Endothelial cell of umbilical vein (primary cell): ENCODE measurements around the gene KIR2DL1. TPM values are rescaled to one million over a fixed set of nuclear protein-coding genes. Genes with fewer than 3 reads are reported as not detected.
"Not testable (repeated sequence)": the region's sequence is repeated elsewhere in the genome, so short reads cannot be mapped to it uniquely, and the experiment has no call there.

ENCODE experiments used
- BruUV-seq: library from RNA; stranded (reverse); fragments of 400-500 nt; replicated peaks from 2 replicates; lab custom pipeline; 2021; lab: Mats Ljungman, UMichigan
- CTCF ChIA-PET: fragments of 300-600, 350-600 bp; sonication (Branson Sonifier 250); formaldehyde crosslinking; loops from one replicate; lab custom pipeline; 2021; ENCODE audit warnings: antibody characterized with exemption, inconsistent platforms; lab: Charles Lee
- POLR2A ChIA-PET: fragments of 300-600, 350-600 bp; sonication (Branson Sonifier 250); formaldehyde crosslinking; loops from one replicate; lab custom pipeline; 2021; ENCODE audit warnings: antibody characterized with exemption, inconsistent platforms; lab: Charles Lee
- DNase-seq: peaks from one replicate; pipeline ENCODE4 v3.0.0-alpha.2; 2011; ENCODE audit warnings: low read depth, low spot score
- FAIRE-seq: peaks from 2 replicates; lab custom pipeline; 2011; peaks lifted over from hg19 to GRCh38; lab: Jason Lieb, UNC
- H2AFZ ChIP-seq: 2 replicates; pipeline ENCODE4 v1.6.0; 2012; ENCODE audit warnings: low read depth, low read length, control low read depth, inconsistent platforms
- H3K27ac ChIP-seq: 2 replicates; pipeline ENCODE4 v1.5.1; 2011; ENCODE audit warnings: low read depth, mild to moderate bottlenecking, control low read depth, low read length, moderate library complexity; ENCODE audit not compliant: insufficient read depth
- H3K27me3 ChIP-seq, 2 experiments: 2 replicates each; pipeline versions ENCODE4 v1.6.0 to v1.6.1; 2011; ENCODE audit warnings: low read length in 2 of 2, mixed read lengths in 1 of 2; ENCODE audit not compliant: control insufficient read depth in 2 of 2, insufficient read depth in 2 of 2
- H3K36me3 ChIP-seq, 2 experiments: 2 replicates in 1 of 2; 3 replicates in 1 of 2; pipeline ENCODE4 v1.5.1; 2011; ENCODE audit warnings: low read length in 2 of 2, mild to moderate bottlenecking in 1 of 2, moderate library complexity in 1 of 2; ENCODE audit not compliant: control insufficient read depth in 2 of 2, insufficient read depth in 2 of 2; ENCODE audit errors: extremely low read depth in 1 of 2
- H3K4me1 ChIP-seq: 3 replicates; pipeline ENCODE4 v1.5.1; 2011; ENCODE audit warnings: mild to moderate bottlenecking, low read length; ENCODE audit not compliant: control insufficient read depth, insufficient read depth; ENCODE audit errors: extremely low read depth
- H3K4me2 ChIP-seq: 2 replicates; pipeline ENCODE4 v1.6.1; 2011; ENCODE audit warnings: low read length, control low read depth, mixed read lengths; ENCODE audit not compliant: insufficient read depth
- H3K4me3 ChIP-seq, 3 experiments: fragments of 200-600 bp in 1 of 3; sonication (generic), shearing (Covaris generic) in 1 of 3; replicated peaks in 1 of 3; 2 replicates each; pipeline ENCODE4 v1.5.1; 2011 to 2016; ENCODE audit warnings: control low read depth in 3 of 3, low read length in 3 of 3, mild to moderate bottlenecking in 2 of 3, inconsistent platforms in 1 of 3, low read depth in 1 of 3, moderate library complexity in 1 of 3; ENCODE audit not compliant: insufficient read depth in 1 of 3
- H3K79me2 ChIP-seq: 2 replicates; pipeline ENCODE4 v1.6.0; 2012; ENCODE audit warnings: low read length, inconsistent platforms; ENCODE audit not compliant: control insufficient read depth, insufficient read depth
- H3K9ac ChIP-seq: replicated peaks from 2 replicates; pipeline ENCODE3; 2011; ENCODE audit warnings: low read length, control low read depth; ENCODE audit not compliant: insufficient read depth; ENCODE audit errors: extremely low read depth
- H3K9me1 ChIP-seq: replicated peaks from 3 replicates; pipeline ENCODE4 v1.6.0; 2011; ENCODE audit warnings: mild to moderate bottlenecking, low read length; ENCODE audit not compliant: control insufficient read depth, insufficient read depth; ENCODE audit errors: extremely low read depth
- H3K9me3 ChIP-seq: replicated peaks from 2 replicates; pipeline ENCODE4 v1.5.1; 2012; ENCODE audit warnings: low read length, inconsistent platforms; ENCODE audit not compliant: control insufficient read depth, insufficient read depth
- H4K20me1 ChIP-seq: replicated peaks from 2 replicates; pipeline ENCODE3; 2011; ENCODE audit warnings: mild to moderate bottlenecking, low read length; ENCODE audit not compliant: control insufficient read depth, insufficient read depth; ENCODE audit errors: extremely low read depth
- dilution Hi-C: fragments of 300-500 bp; cut with MboI; formaldehyde crosslinking; loops from one replicate; pipeline ENCODE4 v1.15.0; 2019; ENCODE audit warnings: low sequenced_read_pairs; ENCODE audit not compliant: extremely low pct_ligation_motif_present
- intact Hi-C: fragments of 100-400 bp; cut with micrococcal nuclease; formaldehyde crosslinking; loops from one replicate; pipeline ENCODE4 v1.10.0; 2022
- polyA plus RNA-seq, 4 experiments: library from polyadenylated mRNA; depleted of rRNA in 3 of 4; stranded (reverse) in 3 of 4; unstranded in 1 of 4; fragments of >200 nt; gene quantifications; 2 replicates each; pipeline versions ENCODE4 v1.2.1 to v1.2.3, GENCODE V29; 2011 to 2012; ENCODE audit warnings: missing spikeins in 1 of 4
- total RNA-seq: library from RNA; stranded (reverse); gene quantifications from 2 replicates; pipeline ENCODE4 v1.2.3, GENCODE V29; 2021

Gene KIR2DL1
- total and polyA plus RNA-seq, 2 donors (not counting 3 experiments of a cell fraction or from before 2014, with no cell fraction given) = not detected

GRCh38 chr19:54777851-54778250 is 8.3 kb downstream of the KIR2DL1 start:
- H3K4me3 ChIP-seq, FAIRE-seq, H3K4me2 ChIP-seq, H4K20me1 ChIP-seq, dilution Hi-C loops, intact Hi-C loops, H3K79me2 ChIP-seq, H3K4me1 ChIP-seq, H3K9me3 ChIP-seq, H3K9me1 ChIP-seq, DNase-seq, H2AFZ ChIP-seq, H3K27ac ChIP-seq, BruUV-seq, H3K36me3 ChIP-seq, CTCF ChIA-PET, H3K27me3 ChIP-seq, POLR2A ChIA-PET, H3K9ac ChIP-seq: not testable (repeated sequence)

- H3K27me3 ChIP-seq, H3K4me1 ChIP-seq, H3K9me3 ChIP-seq, H3K9ac ChIP-seq, FAIRE-seq, DNase-seq, H4K20me1 ChIP-seq, H3K79me2 ChIP-seq, intact Hi-C loops, dilution Hi-C loops, H2AFZ ChIP-seq, H3K4me2 ChIP-seq, POLR2A ChIA-PET, H3K27ac ChIP-seq, H3K4me3 ChIP-seq, CTCF ChIA-PET, BruUV-seq, H3K9me1 ChIP-seq, H3K36me3 ChIP-seq: not testable (repeated sequence)
Observed at GRCh38 chr19:54778896-54779295, 9.3 kb downstream of the KIR2DL1 start.

GRCh38 chr19:54782916-54783315 is 13.3 kb downstream of the KIR2DL1 start:
- dilution Hi-C loops, H4K20me1 ChIP-seq, H3K4me3 ChIP-seq, H2AFZ ChIP-seq, H3K9me3 ChIP-seq, H3K4me1 ChIP-seq, BruUV-seq, FAIRE-seq, H3K4me2 ChIP-seq, H3K9me1 ChIP-seq, CTCF ChIA-PET, H3K79me2 ChIP-seq, H3K27me3 ChIP-seq, H3K9ac ChIP-seq, DNase-seq, H3K27ac ChIP-seq, intact Hi-C loops, POLR2A ChIA-PET, H3K36me3 ChIP-seq: not testable (repeated sequence)

GRCh38 chr19:54786091-54786723 is 16.6 kb downstream of the KIR2DL1 start:
- H3K27ac ChIP-seq, H3K4me3 ChIP-seq, H3K9me3 ChIP-seq, FAIRE-seq, BruUV-seq, DNase-seq, H2AFZ ChIP-seq, H3K4me2 ChIP-seq, H3K36me3 ChIP-seq, H3K27me3 ChIP-seq, dilution Hi-C loops, intact Hi-C loops, H3K79me2 ChIP-seq, POLR2A ChIA-PET, H3K9me1 ChIP-seq, H3K9ac ChIP-seq, H4K20me1 ChIP-seq, H3K4me1 ChIP-seq, CTCF ChIA-PET: not testable (repeated sequence)
